Endodermal cell (in vitro differentiated cells): ENCODE data around the gene GIT1. TPM values are rescaled to one million over a fixed set of nuclear protein-coding genes. Genes with fewer than 3 reads are reported as not detected.

Experiments
- DNase-seq: peaks from one replicate; pipeline ENCODE4 v3.0.0-alpha.2; 2017
- H3K27ac ChIP-seq: 2 replicates; pipeline ENCODE4 v1.5.1; 2013; ENCODE audit warnings: mild to moderate bottlenecking, low read depth, low read length, moderate library complexity
- H3K27me3 ChIP-seq: 2 replicates; pipeline ENCODE4 v1.6.1; 2013; ENCODE audit warnings: mild to moderate bottlenecking, low read length, moderate library complexity; ENCODE audit not compliant: insufficient read depth, control insufficient read depth, poor library complexity, severe bottlenecking
- H3K36me3 ChIP-seq: 2 replicates; pipeline ENCODE4 v1.7.0; 2013; ENCODE audit warnings: mild to moderate bottlenecking, low read length, moderate library complexity; ENCODE audit not compliant: control insufficient read depth, insufficient read depth
- H3K4me1 ChIP-seq: one replicate; pipeline ENCODE4 v1.7.0; 2013; ENCODE audit warnings: low read length; ENCODE audit not compliant: control insufficient read depth, insufficient read depth
- H3K4me3 ChIP-seq: 2 replicates; pipeline ENCODE4 v1.5.1; 2013; ENCODE audit warnings: mild to moderate bottlenecking, low read length, moderate library complexity
- H3K9ac ChIP-seq: 2 replicates; pipeline ENCODE4 v1.6.1; 2013; ENCODE audit warnings: mild to moderate bottlenecking, low read length, moderate library complexity; ENCODE audit not compliant: poor library complexity, severe bottlenecking; ENCODE audit errors: extremely low read depth
- H3K9me3 ChIP-seq: 2 replicates; pipeline ENCODE4 v1.6.1; 2013; ENCODE audit warnings: mild to moderate bottlenecking, low read length, moderate library complexity; ENCODE audit not compliant: control insufficient read depth
- H3K27ac Mint-ChIP-seq: 2 replicates; pipeline ENCODE4 v1.8.0; 2020; ENCODE audit warnings: mixed read lengths
- H3K27me3 Mint-ChIP-seq: 2 replicates; pipeline ENCODE4 v1.8.0; 2021; ENCODE audit warnings: mild to moderate bottlenecking, mixed read lengths; ENCODE audit not compliant: insufficient read depth
- H3K36me3 Mint-ChIP-seq: 2 replicates; pipeline ENCODE4 v1.8.0; 2020; ENCODE audit warnings: low read depth, mixed read lengths
- H3K4me1 Mint-ChIP-seq: 2 replicates; pipeline ENCODE4 v1.8.0; 2020; ENCODE audit warnings: mixed read lengths
- H3K4me3 Mint-ChIP-seq: 2 replicates; pipeline ENCODE4 v1.8.0; 2020; ENCODE audit warnings: mild to moderate bottlenecking, moderate library complexity, mixed read lengths
- H3K9me3 Mint-ChIP-seq: 2 replicates; pipeline ENCODE4 v1.8.0; 2020; ENCODE audit warnings: mild to moderate bottlenecking, mixed read lengths
- WGBS, 2 experiments: methylation state at CpG; one replicate each; pipeline versions ENCODE4 v1.1.5 to v1.1.7; 2013; ENCODE audit warnings: missing lambda C conversion rate in 2 of 2, mixed read lengths in 1 of 2; ENCODE audit not compliant: insufficient coverage in 1 of 2, insufficient read length in 1 of 2; 5-methylcytosine and 5-hydroxymethylcytosine counted together
- total RNA-seq, 2 donors: library from RNA; stranded (reverse); fragmentation: NEBNext Ultra II Directional in 1 of 2; extraction: Animal tissue kit (Norgen Biotek cat#: 25700) in 1 of 2; gene quantifications; 2 replicates in 1 of 2; 3 replicates in 1 of 2; pipeline ENCODE4 v1.2.1, GENCODE V29; 2021
- TF ChIP-seq, protein P1 (sequence below): fragments of 200-600 bp; sonication (generic); conservative IDR thresholded peaks from 2 replicates; pipeline ENCODE4 v1.5.0; 2021; ENCODE audit warnings: antibody characterized with exemption, mild to moderate bottlenecking

The GIT1 gene
- total RNA-seq, 2 donors from 2014 or later: 45.0 to 61.8 TPM

DNA sequence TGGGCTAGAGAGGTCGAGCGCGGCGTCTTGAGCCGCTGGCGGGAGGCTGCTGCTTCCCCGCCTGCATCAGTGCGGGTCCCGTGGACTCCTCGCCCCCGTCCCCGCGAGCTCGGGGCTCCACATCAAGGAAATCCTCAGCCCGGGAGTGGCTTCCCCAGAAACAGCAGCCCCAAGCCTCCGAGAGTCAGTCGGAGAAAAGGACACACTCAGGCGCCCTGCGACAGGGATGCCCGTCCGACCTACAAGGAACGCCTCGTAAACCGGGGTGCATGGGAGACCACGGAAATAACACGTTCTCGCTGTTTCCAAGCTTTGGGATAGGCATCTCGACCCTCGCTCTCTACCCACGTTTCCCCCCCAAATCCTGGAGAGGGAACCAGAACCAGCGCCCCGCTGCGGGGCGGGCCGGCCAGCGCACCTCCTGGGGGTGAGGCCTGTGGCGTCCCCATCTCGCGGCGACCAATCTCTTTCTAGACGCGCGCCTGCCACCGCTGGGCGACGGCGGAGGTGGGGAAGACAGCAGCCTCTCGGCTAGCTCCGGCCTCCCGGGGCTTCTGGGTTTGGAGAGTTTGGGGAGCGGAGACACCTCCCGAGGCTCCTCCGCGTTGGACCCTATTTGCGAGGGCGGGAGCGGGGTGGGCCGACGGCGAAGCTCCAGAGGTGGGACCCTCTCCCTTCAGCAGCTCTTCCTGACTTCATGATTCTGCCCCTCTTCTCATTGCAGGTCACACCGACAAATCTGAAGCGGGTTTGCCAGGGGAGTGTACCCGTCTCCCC, 21.7 kb downstream of the GIT1 start:
- TF ChIP-seq, protein P1, sequence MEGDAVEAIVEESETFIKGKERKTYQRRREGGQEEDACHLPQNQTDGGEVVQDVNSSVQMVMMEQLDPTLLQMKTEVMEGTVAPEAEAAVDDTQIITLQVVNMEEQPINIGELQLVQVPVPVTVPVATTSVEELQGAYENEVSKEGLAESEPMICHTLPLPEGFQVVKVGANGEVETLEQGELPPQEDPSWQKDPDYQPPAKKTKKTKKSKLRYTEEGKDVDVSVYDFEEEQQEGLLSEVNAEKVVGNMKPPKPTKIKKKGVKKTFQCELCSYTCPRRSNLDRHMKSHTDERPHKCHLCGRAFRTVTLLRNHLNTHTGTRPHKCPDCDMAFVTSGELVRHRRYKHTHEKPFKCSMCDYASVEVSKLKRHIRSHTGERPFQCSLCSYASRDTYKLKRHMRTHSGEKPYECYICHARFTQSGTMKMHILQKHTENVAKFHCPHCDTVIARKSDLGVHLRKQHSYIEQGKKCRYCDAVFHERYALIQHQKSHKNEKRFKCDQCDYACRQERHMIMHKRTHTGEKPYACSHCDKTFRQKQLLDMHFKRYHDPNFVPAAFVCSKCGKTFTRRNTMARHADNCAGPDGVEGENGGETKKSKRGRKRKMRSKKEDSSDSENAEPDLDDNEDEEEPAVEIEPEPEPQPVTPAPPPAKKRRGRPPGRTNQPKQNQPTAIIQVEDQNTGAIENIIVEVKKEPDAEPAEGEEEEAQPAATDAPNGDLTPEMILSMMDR: peak; percentile 27
- H3K4me1 Mint-ChIP-seq: peaks cover 10% of the 10 kb centered on the region
- Histone ChIP-seq H3K27me3 (peaks cover 44% of the 10 kb centered on the region), H3K9ac (peak overlapping the region; percentile 47), H3K4me1 (no peaks in the 10 kb centered on the region), H3K4me3 (peak overlapping the region; percentile 85), H3K27ac (no peak overlapping the region), H3K9me3 (no peaks in the 10 kb centered on the region), H3K36me3 (no peaks in the 10 kb centered on the region)
- no peaks in the 10 kb centered on the region for H3K36me3 Mint-ChIP-seq
- no peaks in the 10 kb centered on the region for H3K9me3 Mint-ChIP-seq
- WGBS, 2 experiments: 0 to 1% methylated on average over 32 to 63 of the region's 63 CpGs
- peak; percentile 93 for DNase-seq
- peak overlapping the region; percentile 68 for H3K4me3 Mint-ChIP-seq
- peaks cover 57% of the 10 kb centered on the region for H3K27me3 Mint-ChIP-seq
- peak overlapping the region; percentile 57 for H3K27ac Mint-ChIP-seq

DNA sequence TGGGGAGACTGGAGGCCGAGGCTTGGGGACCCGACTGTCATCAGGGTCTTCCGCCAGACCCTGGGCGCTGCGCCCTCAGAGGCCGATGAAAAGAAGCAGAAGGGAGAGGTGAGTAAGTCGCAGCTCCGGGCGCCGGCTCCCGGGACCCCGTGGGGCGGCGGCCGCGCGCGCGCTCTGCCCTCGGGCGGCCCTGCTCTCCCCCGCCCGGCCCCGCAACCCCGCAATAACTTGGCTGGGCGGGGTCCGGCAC, 22.2 kb downstream of the GIT1 start:
- H3K4me1 ChIP-seq: no peaks in the 10 kb centered on the region
- H3K27me3 Mint-ChIP-seq: peaks cover 62% of the 10 kb centered on the region
- H3K27ac ChIP-seq: no peak overlapping the region
- H3K4me3 ChIP-seq: peak overlapping the region; percentile 85
- no peak overlapping the region for H3K9ac ChIP-seq
- no peak overlapping the region for H3K27ac Mint-ChIP-seq
- H3K9me3 ChIP-seq: no peaks in the 10 kb centered on the region
- TF ChIP-seq, protein P1: no peak
- H3K36me3 Mint-ChIP-seq: no peaks in the 10 kb centered on the region
- H3K4me1 Mint-ChIP-seq: peaks cover 10% of the 10 kb centered on the region
- no peak for DNase-seq
- no peaks in the 10 kb centered on the region for H3K36me3 ChIP-seq
- WGBS, 2 experiments: 0 to 1% methylated on average over 5 to 27 of the region's 27 CpGs
- H3K9me3 Mint-ChIP-seq: no peaks in the 10 kb centered on the region
- H3K4me3 Mint-ChIP-seq: peak overlapping the region; percentile 68
- peaks cover 49% of the 10 kb centered on the region for H3K27me3 ChIP-seq

DNA sequence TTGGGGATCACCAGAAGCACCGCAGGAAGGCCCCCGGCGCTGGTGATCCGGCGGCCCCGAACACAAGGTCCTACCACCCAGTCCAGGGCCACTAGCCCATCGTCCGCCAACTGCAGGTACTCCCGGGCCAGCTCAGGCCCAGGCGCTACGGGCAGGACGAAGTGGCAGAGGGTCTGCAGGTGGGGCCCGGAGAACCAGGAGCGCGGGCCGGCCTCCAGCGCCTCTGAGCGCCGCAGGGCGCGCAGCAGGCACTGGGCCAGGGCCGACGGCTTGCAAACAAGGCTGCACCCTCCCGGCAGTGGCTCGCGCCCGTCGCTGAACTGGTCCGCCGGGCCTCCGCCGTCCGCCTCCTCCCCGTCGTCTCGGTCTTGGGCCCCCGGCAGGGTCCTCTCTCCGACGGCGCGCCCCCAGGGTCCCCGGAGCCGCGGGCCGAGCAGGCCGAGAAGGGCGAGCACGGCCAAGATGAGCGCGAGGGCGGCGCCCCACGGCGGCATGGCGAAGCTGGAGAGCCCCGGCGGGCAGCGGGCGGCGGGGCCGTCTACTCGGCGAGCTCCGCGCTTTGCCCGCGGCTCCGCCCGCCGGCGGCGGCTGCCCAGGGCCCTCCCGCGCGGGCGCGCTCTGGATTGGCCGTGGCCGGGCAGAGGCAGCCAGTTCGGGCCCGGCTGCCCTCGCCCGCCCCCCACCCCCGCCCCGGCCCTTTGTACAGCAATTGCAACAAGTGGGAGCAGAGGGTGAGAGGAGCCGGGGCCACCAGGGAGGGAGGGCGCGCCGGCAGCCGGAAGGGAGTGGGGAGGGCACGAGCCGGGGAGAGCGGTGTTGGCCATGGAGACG, 22.8 kb downstream of the GIT1 start, which contains the start of gene ABHD15:
Gene ABHD15, minus strand, starts transcription at position 565 of the 831 bp plus-strand sequence. Its CDS starts 71 bp downstream, at position 494.
- peak within 1 kb of the TSS; percentile 85 for H3K4me3 ChIP-seq
- TF ChIP-seq, protein P1: no peak
- Mint-ChIP-seq H3K4me3 (peak within 1 kb of the TSS; percentile 68), H3K9me3 (no peaks in the 10 kb centered on the region), H3K36me3 (no peaks in the 10 kb centered on the region), H3K27ac (no peak within 1 kb of the TSS), H3K27me3 (peaks cover 65% of the 10 kb centered on the region), H3K4me1 (peaks cover 10% of the 10 kb centered on the region)
- WGBS, 2 experiments: 2% methylated on average over 20 to 94 of the region's 94 CpGs
- H3K9me3 ChIP-seq: no peaks in the 10 kb centered on the region
- H3K4me1 ChIP-seq: no peaks in the 10 kb centered on the region
- peak; percentile 90 for DNase-seq
- no peak within 1 kb of the TSS for H3K27ac ChIP-seq
- H3K9ac ChIP-seq: no peak within 1 kb of the TSS
- peaks cover 55% of the 10 kb centered on the region for H3K27me3 ChIP-seq
- H3K36me3 ChIP-seq: no peaks in the 10 kb centered on the region
